GM12874 (cell line): ENCODE data around the gene HMG20A.

Source experiments
- TF ChIP-seq, protein P1 (sequence below): IDR thresholded peaks from 2 replicates; pipeline ENCODE4 v1.5.1; 2011; ENCODE audit warnings: low read depth, mild to moderate bottlenecking, control low read depth, low read length, moderate library complexity; ENCODE audit not compliant: insufficient read depth

The HMG20A gene

DNA sequence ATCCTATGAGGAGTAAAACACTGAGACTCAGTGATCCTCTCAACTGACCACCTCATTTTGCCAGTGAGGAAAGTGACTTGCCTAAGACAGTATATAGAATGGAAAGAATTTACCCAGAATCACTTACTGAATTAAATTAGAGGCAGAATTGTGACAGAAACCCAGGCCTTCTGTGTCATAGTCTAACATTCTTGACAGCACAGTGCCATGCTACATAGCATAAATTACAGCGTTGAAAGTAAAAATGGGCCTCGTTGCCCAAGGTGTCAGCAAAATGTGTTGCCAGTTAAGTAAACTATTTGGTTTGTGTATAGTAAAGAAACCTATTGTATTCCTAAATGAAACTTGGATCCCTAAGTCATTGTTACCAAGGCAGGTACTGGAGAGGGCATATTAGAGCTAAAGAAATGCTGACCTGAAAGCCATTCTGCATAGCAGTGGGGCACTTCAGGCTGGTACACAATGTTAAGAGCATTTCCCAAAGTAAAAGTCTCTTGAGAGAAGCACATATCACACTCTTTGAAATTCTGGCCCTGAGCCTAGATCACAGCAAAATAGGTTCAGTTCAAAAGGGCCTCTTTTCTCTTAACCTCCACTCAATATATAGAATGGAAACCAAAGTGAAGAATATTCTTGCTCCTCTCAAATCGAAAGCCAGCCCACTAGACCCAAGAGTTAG, 53.8 kb downstream of the HMG20A start:
- TF ChIP-seq, protein P1, sequence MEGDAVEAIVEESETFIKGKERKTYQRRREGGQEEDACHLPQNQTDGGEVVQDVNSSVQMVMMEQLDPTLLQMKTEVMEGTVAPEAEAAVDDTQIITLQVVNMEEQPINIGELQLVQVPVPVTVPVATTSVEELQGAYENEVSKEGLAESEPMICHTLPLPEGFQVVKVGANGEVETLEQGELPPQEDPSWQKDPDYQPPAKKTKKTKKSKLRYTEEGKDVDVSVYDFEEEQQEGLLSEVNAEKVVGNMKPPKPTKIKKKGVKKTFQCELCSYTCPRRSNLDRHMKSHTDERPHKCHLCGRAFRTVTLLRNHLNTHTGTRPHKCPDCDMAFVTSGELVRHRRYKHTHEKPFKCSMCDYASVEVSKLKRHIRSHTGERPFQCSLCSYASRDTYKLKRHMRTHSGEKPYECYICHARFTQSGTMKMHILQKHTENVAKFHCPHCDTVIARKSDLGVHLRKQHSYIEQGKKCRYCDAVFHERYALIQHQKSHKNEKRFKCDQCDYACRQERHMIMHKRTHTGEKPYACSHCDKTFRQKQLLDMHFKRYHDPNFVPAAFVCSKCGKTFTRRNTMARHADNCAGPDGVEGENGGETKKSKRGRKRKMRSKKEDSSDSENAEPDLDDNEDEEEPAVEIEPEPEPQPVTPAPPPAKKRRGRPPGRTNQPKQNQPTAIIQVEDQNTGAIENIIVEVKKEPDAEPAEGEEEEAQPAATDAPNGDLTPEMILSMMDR, result no peak

DNA sequence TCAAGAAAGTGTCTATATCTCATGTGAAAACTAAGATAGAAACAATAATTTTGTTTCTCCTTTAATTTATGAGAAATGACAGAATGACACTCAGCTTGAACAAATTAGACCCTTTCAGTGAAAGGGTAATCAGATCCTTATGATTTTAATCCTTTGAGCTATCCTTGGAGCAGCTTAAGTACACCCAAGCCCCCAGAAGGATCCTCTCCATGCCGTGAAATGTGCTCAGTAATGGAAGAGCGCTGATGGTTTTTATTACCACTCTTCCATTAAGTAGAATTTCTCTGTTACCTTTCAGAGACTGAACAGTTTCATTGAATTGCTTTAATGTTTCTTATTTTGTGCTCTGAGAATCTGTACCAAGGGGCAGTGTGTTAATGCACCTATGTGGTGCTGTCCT, 54.3 kb downstream of the HMG20A start:
- TF ChIP-seq, protein P1, result no peak

DNA sequence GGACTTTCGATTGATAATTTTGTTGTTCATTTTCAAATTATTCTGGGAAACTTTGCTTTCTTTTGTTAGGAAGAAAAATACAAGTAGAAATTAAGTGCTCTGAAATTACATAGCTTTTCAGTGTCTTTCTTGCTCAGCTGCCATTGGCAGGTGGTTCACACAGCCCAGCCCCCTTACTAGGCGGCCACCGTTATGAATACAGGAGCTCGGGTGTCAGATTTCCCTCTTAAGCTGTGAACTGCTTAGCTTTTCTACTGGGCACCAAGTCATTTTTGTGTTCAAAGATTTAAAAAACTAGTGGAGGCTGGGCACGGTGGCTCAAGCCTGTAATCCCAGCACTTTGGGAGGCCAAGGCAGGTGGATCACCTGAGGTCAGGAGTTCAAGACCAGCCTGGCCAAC, 55.2 kb downstream of the HMG20A start:
- TF ChIP-seq, protein P1, result no peak

DNA sequence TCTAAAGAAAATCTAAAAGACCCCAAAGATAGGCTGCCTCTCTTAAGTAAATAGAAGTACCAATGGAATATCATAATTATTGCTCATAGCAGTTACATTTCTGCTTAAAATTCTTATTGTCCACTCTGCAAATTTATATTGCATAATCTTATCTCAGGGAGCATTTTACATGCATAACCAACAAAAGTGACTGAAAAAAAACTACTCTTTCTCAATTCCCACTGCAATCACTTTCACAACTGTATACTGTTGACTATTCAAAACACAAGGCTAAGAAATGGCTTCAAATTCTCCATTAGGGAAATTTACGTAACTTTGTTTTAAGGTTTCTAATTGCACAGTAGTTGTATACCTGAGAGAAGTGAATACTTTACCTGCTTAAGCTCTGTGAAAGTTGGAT, 56.3 kb downstream of the HMG20A start:
- TF ChIP-seq, protein P1, result no peak

DNA sequence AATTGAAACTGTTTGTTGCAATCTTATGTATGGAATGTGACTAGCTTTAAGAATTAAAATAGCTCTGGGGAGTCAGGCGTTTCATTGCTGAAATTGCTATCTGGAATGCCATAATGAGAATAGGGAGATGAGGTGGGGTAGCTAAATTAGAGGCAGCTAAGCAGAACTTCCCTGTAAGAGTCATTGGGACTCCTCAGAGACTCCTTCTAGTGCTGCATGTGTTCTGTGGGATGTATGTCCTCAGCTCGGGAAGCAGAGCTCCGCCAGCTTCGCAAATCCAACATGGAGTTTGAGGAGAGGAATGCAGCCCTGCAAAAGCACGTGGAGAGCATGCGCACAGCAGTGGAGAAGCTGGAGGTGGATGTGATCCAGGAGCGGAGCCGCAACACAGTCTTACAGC, 57.4 kb downstream of the HMG20A start:
- TF ChIP-seq, protein P1, result no peak

DNA sequence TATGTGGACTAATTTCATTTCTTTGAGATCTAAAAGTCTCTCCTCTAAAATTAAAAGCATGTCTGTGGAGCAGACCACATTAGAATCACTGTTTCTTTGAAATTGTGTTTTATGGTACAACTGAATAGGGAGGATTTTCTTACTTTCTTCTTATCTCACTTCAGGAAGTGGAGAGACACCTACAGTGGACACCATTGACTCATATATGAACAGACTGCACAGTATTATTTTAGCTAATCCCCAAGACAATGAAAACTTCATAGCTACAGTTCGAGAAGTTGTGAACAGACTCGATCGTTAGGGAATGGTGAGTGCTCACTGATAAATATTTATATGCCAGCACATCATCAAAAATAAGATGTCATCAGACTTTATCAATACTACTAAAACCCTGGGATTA, 58.3 kb downstream of the HMG20A start:
- TF ChIP-seq, protein P1, result no peak

DNA sequence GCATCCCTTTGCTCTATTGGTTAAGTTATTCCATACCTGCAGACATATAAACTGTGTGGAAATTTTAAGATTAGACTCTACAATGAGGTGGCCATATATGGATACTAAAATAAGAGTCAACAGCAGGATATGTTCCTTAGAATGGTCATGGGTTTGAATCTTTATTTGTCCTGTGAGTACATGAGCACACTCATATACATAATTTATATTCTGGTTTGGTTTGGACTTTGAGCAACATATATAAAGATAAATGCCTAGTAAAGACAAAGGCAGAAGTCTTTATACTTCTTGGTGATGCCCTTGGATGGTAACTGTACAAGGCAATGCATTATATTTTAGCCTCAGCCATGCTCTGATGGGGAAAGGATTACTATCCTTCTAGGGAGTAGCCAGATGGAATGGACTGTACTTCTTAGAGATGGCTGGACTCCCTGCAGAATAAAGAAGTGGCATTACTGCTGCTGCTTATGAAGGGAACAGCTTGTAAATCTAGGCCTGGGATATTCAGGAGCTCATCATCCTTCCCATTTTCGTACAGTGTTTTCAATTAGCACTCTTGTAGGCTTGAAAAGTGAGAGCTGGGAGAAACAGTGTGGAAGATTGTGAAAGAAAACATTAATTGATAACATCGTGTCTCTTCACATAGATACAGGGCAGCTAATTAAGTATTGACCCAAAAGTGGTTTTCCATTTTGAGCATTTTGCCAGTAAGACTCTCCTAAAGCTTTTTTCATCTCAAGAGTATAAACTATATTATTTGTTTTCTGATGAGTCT, 60.4 kb downstream of the HMG20A start:
- TF ChIP-seq, protein P1, result no peak
